H9 (cell line): ENCODE results near the gene RBPJ. TPM values are rescaled to one million over a fixed set of nuclear protein-coding genes. Genes with fewer than 3 reads are reported as not detected.

Experiments
- DNase-seq: peaks from one replicate; pipeline ENCODE4 v3.0.0-alpha.2; 2017
- H2AFZ ChIP-seq: one replicate; pipeline ENCODE4 v1.6.1; 2013; ENCODE audit warnings: mild to moderate bottlenecking, low read length, control low read depth, moderate library complexity
- H2AK5ac ChIP-seq: 2 replicates; pipeline ENCODE4 v1.6.1; 2013; ENCODE audit warnings: low read length, control low read depth, mixed read lengths; ENCODE audit not compliant: insufficient read length
- H2BK120ac ChIP-seq: one replicate; pipeline ENCODE4 v1.6.1; 2013; ENCODE audit warnings: low read depth, mild to moderate bottlenecking, low read length, control low read depth, inconsistent platforms; ENCODE audit not compliant: poor library complexity, severe bottlenecking
- H2BK12ac ChIP-seq: 2 replicates; pipeline ENCODE4 v1.6.1; 2013; ENCODE audit warnings: low read length, control low read depth, mixed read lengths, low read depth; ENCODE audit not compliant: insufficient read length
- H2BK15ac ChIP-seq: 2 replicates; pipeline ENCODE4 v1.6.1; 2013; ENCODE audit warnings: low read depth, low read length, control low read depth
- H2BK20ac ChIP-seq: one replicate; pipeline ENCODE4 v1.6.1; 2013; ENCODE audit warnings: low read depth, mild to moderate bottlenecking, low read length, control low read depth, inconsistent platforms; ENCODE audit not compliant: poor library complexity, severe bottlenecking
- H2BK5ac ChIP-seq: 2 replicates; pipeline ENCODE4 v1.6.1; 2013; ENCODE audit warnings: low read length, control low read depth, mixed read lengths; ENCODE audit not compliant: insufficient read length
- H3K14ac ChIP-seq: 2 replicates; pipeline ENCODE4 v1.6.1; 2013; ENCODE audit warnings: low read length, control low read depth; ENCODE audit not compliant: insufficient read depth
- H3K18ac ChIP-seq: 2 replicates; pipeline ENCODE4 v1.6.1; 2013; ENCODE audit warnings: low read depth, mild to moderate bottlenecking, mixed read lengths, low read length, control low read depth; ENCODE audit not compliant: insufficient read length
- H3K23ac ChIP-seq: 2 replicates; pipeline ENCODE4 v1.6.1; 2013; ENCODE audit warnings: low read length, control low read depth, mixed read lengths, low read depth; ENCODE audit not compliant: insufficient read length
- H3K23me2 ChIP-seq: 2 replicates; pipeline ENCODE4 v1.6.1; 2013; ENCODE audit warnings: low read depth, mild to moderate bottlenecking, mixed read lengths, low read length, control low read depth; ENCODE audit not compliant: insufficient read length, poor library complexity, severe bottlenecking
- H3K27ac ChIP-seq: 2 replicates; pipeline ENCODE4 v1.5.1; 2013; ENCODE audit warnings: low read length, control low read depth, mixed read lengths, low read depth; ENCODE audit not compliant: insufficient read length
- H3K27me3 ChIP-seq: 2 replicates; pipeline ENCODE4 v1.6.1; 2013; ENCODE audit warnings: low read length, control low read depth, inconsistent platforms; ENCODE audit not compliant: insufficient read depth
- H3K4ac ChIP-seq: 2 replicates; pipeline ENCODE4 v1.6.1; 2013; ENCODE audit warnings: low read depth, mild to moderate bottlenecking, control low read depth, inconsistent platforms, low read length, moderate library complexity
- H3K4me1 ChIP-seq: 2 replicates; pipeline ENCODE4 v1.6.1; 2013; ENCODE audit warnings: low read length, control low read depth, inconsistent platforms; ENCODE audit not compliant: insufficient read depth
- H3K4me2 ChIP-seq: 2 replicates; pipeline ENCODE4 v1.6.1; 2013; ENCODE audit warnings: low read length, control low read depth, mixed read lengths; ENCODE audit not compliant: insufficient read length, insufficient read depth
- H3K56ac ChIP-seq: 2 replicates; pipeline ENCODE4 v1.6.1; 2013; ENCODE audit warnings: low read depth, mild to moderate bottlenecking, mixed read lengths, low read length, control low read depth; ENCODE audit not compliant: insufficient read length
- H3K79me1 ChIP-seq: 2 replicates; pipeline ENCODE4 v1.6.1; 2013; ENCODE audit warnings: low read depth, mild to moderate bottlenecking, moderate library complexity, low read length, control low read depth, inconsistent platforms; ENCODE audit not compliant: insufficient read depth, poor library complexity, severe bottlenecking
- H3K79me2 ChIP-seq: 2 replicates; pipeline ENCODE4 v1.6.1; 2013; ENCODE audit warnings: low read length, control low read depth, inconsistent platforms; ENCODE audit not compliant: insufficient read depth
- H3K9ac ChIP-seq: 2 replicates; pipeline ENCODE4 v1.6.1; 2013; ENCODE audit warnings: low read length, control low read depth, mixed read lengths; ENCODE audit not compliant: insufficient read length; ENCODE audit errors: extremely low read depth
- H3K9me3 ChIP-seq: one replicate; pipeline ENCODE4 v1.6.1; 2013; ENCODE audit warnings: low read depth, low read length, inconsistent platforms; ENCODE audit not compliant: control insufficient read depth
- H3T11ph ChIP-seq: one replicate; pipeline ENCODE4 v1.6.1; 2013; ENCODE audit warnings: mild to moderate bottlenecking, low read length, control low read depth, inconsistent platforms
- H4K20me1 ChIP-seq: one replicate; pipeline ENCODE4 v1.6.1; 2013; ENCODE audit not compliant: control insufficient read depth, insufficient read length, insufficient read depth
- H4K5ac ChIP-seq: 2 replicates; pipeline ENCODE4 v1.6.1; 2013; ENCODE audit warnings: low read depth, mild to moderate bottlenecking, mixed read lengths, low read length, control low read depth; ENCODE audit not compliant: insufficient read length
- H4K8ac ChIP-seq: replicated peaks from 2 replicates; pipeline ENCODE4 v1.6.1; 2013; ENCODE audit warnings: low read length, control low read depth, mixed read lengths, low read depth; ENCODE audit not compliant: insufficient read length
- H4K91ac ChIP-seq: 2 replicates; pipeline ENCODE4 v1.6.1; 2013; ENCODE audit warnings: low read depth, mild to moderate bottlenecking, moderate library complexity, mixed read lengths, low read length, control low read depth; ENCODE audit not compliant: insufficient read length
- H3K27ac Mint-ChIP-seq, 3 experiments: 2 replicates in 2 of 3; 3 replicates in 1 of 3; pipeline ENCODE4 v1.8.0; 2020 to 2021; ENCODE audit warnings: mixed read lengths in 3 of 3, mild to moderate bottlenecking in 1 of 3, moderate library complexity in 1 of 3
- H3K27me3 Mint-ChIP-seq: 2 replicates; pipeline ENCODE4 v1.8.0; 2021; ENCODE audit warnings: low read depth, mild to moderate bottlenecking, moderate library complexity, mixed read lengths
- H3K36me3 Mint-ChIP-seq, 3 experiments: 2 replicates in 2 of 3; 3 replicates in 1 of 3; pipeline ENCODE4 v1.8.0; 2020 to 2021; ENCODE audit warnings: low read depth in 3 of 3, mixed read lengths in 3 of 3; ENCODE audit not compliant: insufficient read depth in 1 of 3
- H3K4me1 Mint-ChIP-seq, 2 experiments: 2 replicates each; pipeline ENCODE4 v1.8.0; 2020; ENCODE audit warnings: mixed read lengths in 2 of 2
- H3K4me3 Mint-ChIP-seq, 2 experiments: 2 replicates in 1 of 2; 3 replicates in 1 of 2; pipeline ENCODE4 v1.8.0; 2020 to 2021; ENCODE audit warnings: mild to moderate bottlenecking in 2 of 2, mixed read lengths in 2 of 2, moderate library complexity in 1 of 2
- H3K9me3 Mint-ChIP-seq, 2 experiments: 2 replicates in 1 of 2; 3 replicates in 1 of 2; pipeline ENCODE4 v1.8.0; 2020; ENCODE audit warnings: mild to moderate bottlenecking in 2 of 2, mixed read lengths in 2 of 2, moderate library complexity in 1 of 2
- CTCF ChIP-seq: fragments of 200-600 bp; sonication (generic); conservative IDR thresholded peaks from 3 replicates; pipeline ENCODE4 v1.8.0; 2021; ENCODE audit warnings: antibody characterized with exemption, mild to moderate bottlenecking
- WGBS: extraction: QIAGEN DNeasy Blood & Tissue Kit; methylation state at CpG from one replicate; pipeline ENCODE4 v1.1.7; 2013; ENCODE audit warnings: missing lambda C conversion rate, low lambda C conversion rate, mixed read lengths; ENCODE audit not compliant: insufficient read length; ENCODE audit errors: extremely low coverage; 5-methylcytosine and 5-hydroxymethylcytosine counted together
- total RNA-seq: library from RNA; stranded (reverse); gene quantifications from 2 replicates; pipeline ENCODE4 v1.2.1, GENCODE V29; 2021

RBPJ gene
- total RNA-seq, 1 experiment from 2014 or later = 166 TPM

DNA sequence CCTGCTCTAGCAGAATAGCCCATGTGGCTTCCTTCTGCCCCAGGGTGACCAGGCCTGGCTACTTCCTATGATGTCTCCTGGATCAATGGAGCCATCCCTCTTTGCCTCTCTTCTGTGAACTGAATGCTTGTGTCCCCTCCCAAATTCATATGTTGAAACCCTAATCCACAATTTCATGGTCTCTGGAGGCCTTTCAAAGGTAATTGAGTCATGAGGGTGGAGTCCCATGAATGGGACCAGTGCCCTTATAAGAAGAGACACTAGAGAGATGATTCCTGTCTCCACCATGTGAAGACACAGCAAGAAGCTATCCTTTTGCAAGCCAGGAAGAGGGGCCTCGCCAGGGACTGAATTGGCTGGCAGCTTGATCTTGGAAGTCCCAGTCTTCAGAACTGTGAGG is 151.1 kb downstream of the RBPJ start:
- Histone ChIP-seq H3K9ac (no peak overlapping the region), H3K4me1 (peaks cover 2% of the 10 kb centered on the region; the same call in 1 of the 2 replicates), H4K8ac (no peak overlapping the region), H3K9me3 (no peaks in the 10 kb centered on the region), H3K23me2 (no peaks in the 10 kb centered on the region), H2AK5ac (no peak overlapping the region), H2BK20ac (no peak overlapping the region), H3K14ac (no peak overlapping the region), H3K56ac (no peak overlapping the region), H4K91ac (no peak overlapping the region), H2BK15ac (no peak overlapping the region), H2BK5ac (no peak overlapping the region), H3K79me1 (no peaks in the 10 kb centered on the region), H2BK12ac (no peak overlapping the region), H4K5ac (no peak overlapping the region), H3K79me2 (no peaks in the 10 kb centered on the region), H3K18ac (no peak overlapping the region), H3T11ph (no peak overlapping the region), H3K27ac (no peak overlapping the region), H2BK120ac (no peak overlapping the region), H4K20me1 (no peaks in the 10 kb centered on the region), H3K4me2 (no peak overlapping the region), H2AFZ (no peak overlapping the region), H3K23ac (no peak overlapping the region), H3K27me3 (no peaks in the 10 kb centered on the region), H3K4ac (no peak overlapping the region)
- TF ChIP-seq CTCF = no peak
- no peak for DNase-seq
- no peaks in the 10 kb centered on the region; a peak in 1 of 5 replicates for H3K9me3 Mint-ChIP-seq
- no peaks in the 10 kb centered on the region; the same call in none of the 2 replicates for H3K27me3 Mint-ChIP-seq
- H3K4me1 Mint-ChIP-seq = peaks cover 9 to 13% of the 10 kb centered on the region in 2 experiments
- H3K4me3 Mint-ChIP-seq = no peak overlapping the region
- H3K36me3 Mint-ChIP-seq = no peaks in the 10 kb centered on the region
- no peak overlapping the region for H3K27ac Mint-ChIP-seq
- no CpG with 5 or more reads among the region's 1 CpG for WGBS
